ENCODE results near the gene ITPK1.
"Not testable (repeated sequence)": the region's sequence is repeated elsewhere in the genome, so short reads cannot be mapped to it uniquely, and the experiment has no call there.

The ITPK1 gene

GRCh38 chr14:93115821-93116675 is at the start of gene ITPK1:
Gene ITPK1, minus strand, starts transcription at chr14:93115925. Its CDS starts 762 bp downstream, at chr14:93115163.
- peak; percentile 31 for DNase-seq (ENCODE audit: low spot score)

DNA sequence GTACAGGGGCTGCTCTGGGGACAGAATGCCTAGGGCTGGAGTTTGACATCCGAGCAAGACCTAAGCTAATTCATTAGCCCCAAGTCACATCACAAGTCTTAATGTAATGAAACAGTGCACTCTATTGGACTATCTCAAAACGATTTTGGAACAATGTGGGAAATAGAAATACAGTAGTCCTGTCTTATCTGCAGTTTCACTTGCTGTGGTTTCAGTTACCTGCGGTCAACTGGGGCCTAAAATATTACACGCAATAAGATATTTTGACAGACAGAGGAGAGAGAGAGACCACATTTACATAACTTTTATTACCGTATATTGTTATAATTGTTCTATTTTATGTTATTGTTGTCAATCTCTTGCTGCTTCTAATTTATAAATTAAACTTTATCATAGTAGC is 47.8 kb upstream of the ITPK1 start:
- no peak for DNase-seq (ENCODE audit: low spot score)

DNA sequence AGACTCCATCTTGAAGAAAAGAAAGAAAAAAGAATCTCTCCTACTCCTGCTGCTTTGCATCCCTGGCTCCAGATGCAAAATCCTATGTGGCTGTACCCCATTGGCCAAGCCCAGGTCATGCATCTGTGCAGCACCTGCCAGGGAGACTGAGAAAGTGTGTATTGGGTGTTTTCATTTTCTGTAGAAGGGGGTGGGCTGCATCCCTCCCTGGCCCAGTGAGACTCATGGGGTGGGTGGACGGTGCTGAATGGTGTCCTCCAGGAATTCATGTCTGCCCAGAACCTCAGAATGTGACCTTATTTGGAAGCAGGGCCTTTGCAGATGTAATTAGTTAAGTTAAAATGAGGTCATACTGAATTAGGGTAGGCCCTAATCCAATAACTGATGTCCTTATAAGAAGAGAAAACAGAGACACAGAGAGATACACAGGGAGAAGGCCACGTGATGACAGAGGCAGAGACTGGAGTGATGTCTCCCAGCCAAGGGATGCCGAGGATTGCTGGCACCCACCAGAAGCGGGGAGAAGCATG is 45.8 kb upstream of the ITPK1 start:
- no peak for DNase-seq (ENCODE audit: low spot score)

DNA sequence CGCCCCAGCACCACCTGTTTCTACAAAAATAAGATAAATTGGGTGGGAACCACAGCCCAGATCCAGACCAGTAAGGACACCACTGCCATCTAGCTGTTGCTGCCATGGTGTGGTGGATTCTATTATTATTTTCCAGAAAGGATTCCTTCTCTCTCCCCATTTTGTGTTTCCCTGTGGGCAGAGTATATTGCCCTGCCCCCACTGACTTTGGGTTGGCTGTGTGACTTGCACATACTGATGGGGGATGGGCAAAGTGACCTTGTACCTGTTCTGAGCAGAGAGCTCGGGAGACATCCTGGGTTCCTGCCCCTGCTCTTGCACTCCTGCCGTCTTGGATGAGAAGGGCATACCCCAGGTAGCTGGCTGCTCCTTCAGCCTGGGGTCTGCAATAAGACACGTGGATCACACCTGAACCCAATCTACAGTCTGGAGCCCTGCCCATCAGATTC is 44.7 kb upstream of the ITPK1 start:
- DNase-seq (ENCODE audit: low spot score), result no peak

- DNase-seq (ENCODE audit: low spot score), result not testable (repeated sequence)
Measured at GRCh38 chr14:93159625-93160352, 44.1 kb upstream of the ITPK1 start.

- DNase-seq (ENCODE audit: low spot score), result not testable (repeated sequence)
Measured at GRCh38 chr14:93158349-93158748, 42.6 kb upstream of the ITPK1 start.

DNA sequence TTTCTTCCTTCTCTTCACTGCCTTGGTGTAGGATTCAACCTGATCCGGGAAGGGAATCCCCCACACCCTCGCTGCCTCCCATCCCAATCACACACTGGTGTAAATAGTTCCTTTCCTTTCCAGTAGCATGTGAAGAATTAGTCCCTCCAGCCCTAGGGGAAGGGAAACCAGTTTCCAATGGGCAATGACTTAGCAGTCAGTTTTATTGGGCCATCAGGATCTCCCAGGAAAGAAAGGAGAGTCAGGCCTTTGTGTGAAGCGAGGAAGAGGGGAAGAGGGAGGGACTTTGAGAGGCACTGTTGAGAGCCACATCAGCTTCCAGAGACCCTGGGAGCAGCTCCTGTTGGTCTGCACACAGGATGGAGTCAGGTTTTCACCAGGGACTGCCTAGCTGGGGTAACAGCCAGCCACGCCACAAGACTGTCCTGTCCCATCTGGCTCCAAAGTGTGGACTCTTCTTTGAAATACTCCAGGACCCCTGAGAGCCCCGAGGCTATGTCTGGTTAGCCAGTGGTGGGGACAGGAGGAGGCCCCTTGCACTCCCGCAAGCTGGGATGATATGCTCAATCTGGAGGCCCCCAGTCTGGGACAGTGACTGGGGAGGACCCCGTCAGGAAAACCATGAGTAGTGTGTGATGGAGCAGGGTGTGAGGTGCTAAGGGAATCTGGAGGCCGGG is 41.1 kb upstream of the ITPK1 start:
- no peak for DNase-seq (ENCODE audit: low spot score)

DNA sequence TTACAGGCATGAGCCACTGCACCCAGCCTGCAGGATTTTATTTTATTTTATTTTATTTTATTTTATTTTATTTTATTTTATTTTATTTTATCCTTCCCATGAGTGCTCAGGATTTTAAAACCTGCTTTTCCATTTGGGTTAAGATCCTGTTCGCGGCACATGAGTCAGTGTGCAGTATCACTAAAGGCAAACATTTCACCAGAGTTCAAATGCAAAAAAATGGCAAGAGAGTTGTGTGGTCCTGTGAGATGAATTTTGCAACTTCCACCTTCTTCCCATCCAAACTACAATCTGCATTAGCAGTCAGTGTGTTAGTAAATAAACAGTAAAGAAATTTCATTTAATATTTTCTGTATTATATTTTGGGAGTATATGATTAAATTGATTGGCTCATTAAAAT is 39.9 kb upstream of the ITPK1 start:
- no peak for DNase-seq (ENCODE audit: low spot score)

- DNase-seq (ENCODE audit: low spot score), result no peak
Measured at GRCh38 chr14:93153121-93153520, 37.4 kb upstream of the ITPK1 start.

- no peak for DNase-seq (ENCODE audit: low spot score)
Measured at GRCh38 chr14:93150227-93151208, 34.8 kb upstream of the ITPK1 start.

- no peak for DNase-seq (ENCODE audit: low spot score)
Measured at GRCh38 chr14:93148979-93149378, 33.3 kb upstream of the ITPK1 start.

- peak; percentile 57 for DNase-seq (ENCODE audit: low spot score)
Measured at GRCh38 chr14:93146119-93146518, 30.4 kb upstream of the ITPK1 start.

DNA sequence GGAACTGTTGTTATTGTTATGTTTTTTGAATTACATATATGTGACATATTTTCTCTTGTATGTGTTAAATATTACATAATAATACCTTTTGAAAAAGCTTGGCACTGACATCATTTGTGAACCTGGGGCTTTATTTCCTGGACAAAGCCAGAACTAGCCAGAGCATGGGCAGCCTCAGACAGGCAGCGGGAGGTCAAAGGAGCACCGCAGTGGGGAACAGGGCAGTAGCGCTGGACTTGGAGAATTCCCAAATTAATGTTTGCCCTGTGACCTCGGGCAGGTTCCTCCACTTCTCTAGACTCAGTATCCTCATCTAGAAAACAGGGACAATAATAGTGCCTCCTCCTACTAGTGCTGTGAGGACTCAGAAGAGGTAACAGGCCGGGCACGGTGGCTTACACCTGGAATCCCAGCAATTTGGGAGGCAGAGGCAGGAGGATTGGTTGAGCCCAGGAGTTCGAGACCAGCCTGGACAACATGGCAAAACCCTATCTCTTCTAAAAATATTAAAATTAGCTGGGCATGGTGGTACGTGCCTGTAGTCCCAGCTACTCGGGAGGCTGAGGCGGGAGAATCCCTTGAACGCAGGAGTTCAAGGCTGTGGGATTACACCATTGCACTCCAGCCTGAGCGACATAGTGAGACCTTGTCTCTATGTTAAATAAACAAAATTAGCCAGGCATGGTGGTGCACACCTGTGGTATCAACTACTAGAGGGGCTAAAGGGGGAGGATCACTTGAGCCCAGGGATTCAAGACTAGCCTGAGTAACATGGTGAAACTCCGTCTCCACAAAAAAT is 27.3 kb upstream of the ITPK1 start:
- no peak for DNase-seq (ENCODE audit: low spot score)

DNA sequence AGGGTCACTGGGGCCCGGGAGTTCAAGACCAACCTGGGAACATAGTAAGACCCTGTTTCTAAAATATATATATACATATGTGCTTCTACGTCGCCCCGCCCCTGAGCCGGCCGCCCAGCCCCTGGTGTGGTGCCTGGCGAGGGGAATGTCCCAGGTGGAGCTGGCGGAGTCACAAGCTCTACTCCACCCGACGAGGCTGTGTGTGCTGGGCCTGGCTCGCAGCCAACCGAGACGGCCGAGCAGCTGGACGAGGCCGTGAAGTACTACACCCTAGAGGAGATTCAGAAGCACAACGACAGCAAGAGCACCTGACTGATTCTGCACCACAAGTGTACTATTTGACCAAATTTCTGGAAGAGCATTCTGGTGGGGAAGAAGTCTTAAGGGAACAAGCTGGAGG is 22.1 kb upstream of the ITPK1 start:
- DNase-seq (ENCODE audit: low spot score), result no peak

- DNase-seq (ENCODE audit: low spot score), result not testable (repeated sequence)
Measured at GRCh38 chr14:93136508-93136907, 20.8 kb upstream of the ITPK1 start.

GRCh38 chr14:93136009-93136408 is 20.3 kb upstream of the ITPK1 start:
- DNase-seq (ENCODE audit: low spot score), result no peak

DNA sequence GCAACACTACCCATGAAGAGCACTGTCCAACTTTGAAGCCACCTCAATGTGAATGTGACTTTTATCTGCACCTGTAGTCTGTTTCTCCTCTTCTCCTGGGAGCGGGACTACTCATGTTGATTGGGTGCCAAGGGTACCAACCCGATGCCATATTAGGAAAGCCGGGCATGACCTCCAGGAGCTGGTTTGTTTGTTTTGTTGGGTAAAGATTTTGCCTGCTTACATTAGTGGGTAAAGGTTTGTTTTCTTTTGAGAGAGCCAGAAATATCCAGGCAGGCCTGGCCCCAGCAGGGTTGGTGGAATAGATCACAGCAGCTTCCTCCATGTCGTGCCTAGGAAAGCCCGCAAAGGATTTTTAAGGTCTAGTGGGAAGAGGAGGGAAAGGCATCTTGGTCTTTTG is 19.7 kb upstream of the ITPK1 start:
- no peak for DNase-seq (ENCODE audit: low spot score)

GRCh38 chr14:93133464-93133863 is 17.7 kb upstream of the ITPK1 start:
- no peak for DNase-seq (ENCODE audit: low spot score)

- DNase-seq (ENCODE audit: low spot score), result peak; percentile 20
Measured at GRCh38 chr14:93132472-93133065, 16.8 kb upstream of the ITPK1 start.

DNA sequence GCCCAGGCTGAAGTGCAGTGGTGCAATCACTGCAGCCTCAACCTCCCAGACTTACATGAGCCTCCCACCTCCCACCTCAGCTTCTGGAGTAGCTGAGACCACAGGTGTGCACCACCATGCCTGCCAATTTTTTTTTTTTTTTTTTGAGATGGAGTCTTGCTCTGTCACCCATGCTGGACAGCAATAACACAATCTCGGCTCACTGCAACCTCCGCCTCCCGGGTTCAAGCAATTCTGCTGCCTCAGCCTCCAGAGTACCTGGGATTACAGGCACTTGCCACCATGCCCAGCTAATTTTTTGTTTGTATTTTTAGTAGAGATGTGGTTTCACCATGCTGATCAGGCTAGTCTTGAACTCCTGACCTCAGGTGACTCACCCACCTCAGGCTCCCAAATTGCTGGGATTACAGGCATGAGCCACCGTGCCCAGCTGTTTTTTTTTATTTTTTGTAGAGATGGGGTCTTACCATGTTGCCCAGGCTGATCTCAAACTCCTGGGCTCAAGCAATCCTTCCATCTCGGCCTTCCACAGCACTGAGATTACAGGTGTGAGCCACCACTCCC is 15.6 kb upstream of the ITPK1 start:
- not testable (repeated sequence) for DNase-seq (ENCODE audit: low spot score)
